ENCODE measurements around the gene MAPK12. TPM values are rescaled to one million over a fixed set of nuclear protein-coding genes. Genes with fewer than 3 reads are reported as not detected.
"Not testable (repeated sequence)": the region's sequence is repeated elsewhere in the genome, so short reads cannot be mapped to it uniquely, and the experiment has no call there.

The MAPK12 gene
- total RNA-seq, 1 donor: 28.0 TPM

GRCh38 chr22:50277761-50278160 is 16.3 kb upstream of the MAPK12 start:
- no peak for DNase-seq (ENCODE audit: low read depth)
- H3K4me3 ChIP-seq (ENCODE audit: low read depth, low read length): no peak overlapping the region
- TF ChIP-seq CTCF (IDR thresholded peaks at IDR 0.05; ENCODE audit: insufficient read depth, low read length): no peak

GRCh38 chr22:50276143-50276542 is 14.7 kb upstream of the MAPK12 start:
- peak; percentile 32 for TF ChIP-seq CTCF (IDR thresholded peaks at IDR 0.05; ENCODE audit: insufficient read depth, low read length)
- H3K4me3 ChIP-seq (ENCODE audit: low read depth, low read length): no peak overlapping the region
- peak; percentile 33 for DNase-seq (ENCODE audit: low read depth)

- no peak overlapping the region for H3K4me3 ChIP-seq (ENCODE audit: low read depth, low read length)
- no peak for DNase-seq (ENCODE audit: low read depth)
- TF ChIP-seq CTCF (IDR thresholded peaks at IDR 0.05; ENCODE audit: insufficient read depth, low read length): no peak
Measured at GRCh38 chr22:50275181-50276055, 13.9 kb upstream of the MAPK12 start.

- no peak for TF ChIP-seq CTCF (IDR thresholded peaks at IDR 0.05; ENCODE audit: insufficient read depth, low read length)
- DNase-seq (ENCODE audit: low read depth): no peak
- H3K4me3 ChIP-seq (ENCODE audit: low read depth, low read length): no peak overlapping the region
Measured at GRCh38 chr22:50274771-50275170, 13.3 kb upstream of the MAPK12 start.

GRCh38 chr22:50274311-50274710 is 12.8 kb upstream of the MAPK12 start:
- no peak overlapping the region for H3K4me3 ChIP-seq (ENCODE audit: low read depth, low read length)
- DNase-seq (ENCODE audit: low read depth): peak; percentile 59
- TF ChIP-seq CTCF (IDR thresholded peaks at IDR 0.05; ENCODE audit: insufficient read depth, low read length): peak; percentile 33

- not testable (repeated sequence) for DNase-seq (ENCODE audit: low read depth); H3K4me3 ChIP-seq (ENCODE audit: low read depth, low read length)
Measured at GRCh38 chr22:50273781-50274180, 12.3 kb upstream of the MAPK12 start.

- not testable (repeated sequence) for H3K4me3 ChIP-seq (ENCODE audit: low read depth, low read length); DNase-seq (ENCODE audit: low read depth)
Measured at GRCh38 chr22:50273352-50273751, 11.9 kb upstream of the MAPK12 start.
